Gastroesophageal sphincter (tissue), 3 donors: ENCODE data around the gene TIMMDC1.

ENCODE experiments used
- POLR2AphosphoS5 ChIP-seq: sonication (generic); formaldehyde crosslinking; IDR thresholded peaks from one replicate; pipeline ENCODE4 v1.6.1; 2017; ENCODE audit warnings: antibody characterized with exemption
- TF ChIP-seq, protein P1 (sequence below), 4 experiments: fragments of 200-600 bp in 2 of 4; fragments of 450-650 bp in 2 of 4; sonication (generic) in 1 of 4; IDR thresholded peaks; one replicate each; pipeline ENCODE4 v1.5.1; 2017 to 2019; ENCODE audit warnings: antibody characterized with exemption in 4 of 4, mild to moderate bottlenecking in 2 of 4, moderate library complexity in 2 of 4

DNA sequence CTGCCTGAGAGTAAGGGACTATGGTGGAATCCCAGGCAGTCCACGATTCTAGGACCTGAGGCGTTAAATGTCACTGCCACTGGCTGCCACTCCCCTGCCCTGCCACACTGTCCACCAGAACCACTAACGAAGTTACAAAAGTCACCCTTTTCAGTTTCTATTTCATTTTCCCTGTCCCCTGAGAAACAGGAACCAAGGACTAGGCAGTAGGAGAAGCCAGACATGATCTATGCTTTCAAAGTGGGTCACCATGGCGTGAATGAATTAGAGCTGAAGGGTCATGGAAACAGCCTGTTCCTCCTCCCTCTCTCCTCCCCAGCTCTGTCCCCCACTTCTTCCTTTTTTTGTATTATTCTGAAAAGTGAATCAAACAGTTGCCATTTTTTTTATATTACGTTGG is 71.9 kb downstream of the TIMMDC1 start:
- TF ChIP-seq, protein P1, sequence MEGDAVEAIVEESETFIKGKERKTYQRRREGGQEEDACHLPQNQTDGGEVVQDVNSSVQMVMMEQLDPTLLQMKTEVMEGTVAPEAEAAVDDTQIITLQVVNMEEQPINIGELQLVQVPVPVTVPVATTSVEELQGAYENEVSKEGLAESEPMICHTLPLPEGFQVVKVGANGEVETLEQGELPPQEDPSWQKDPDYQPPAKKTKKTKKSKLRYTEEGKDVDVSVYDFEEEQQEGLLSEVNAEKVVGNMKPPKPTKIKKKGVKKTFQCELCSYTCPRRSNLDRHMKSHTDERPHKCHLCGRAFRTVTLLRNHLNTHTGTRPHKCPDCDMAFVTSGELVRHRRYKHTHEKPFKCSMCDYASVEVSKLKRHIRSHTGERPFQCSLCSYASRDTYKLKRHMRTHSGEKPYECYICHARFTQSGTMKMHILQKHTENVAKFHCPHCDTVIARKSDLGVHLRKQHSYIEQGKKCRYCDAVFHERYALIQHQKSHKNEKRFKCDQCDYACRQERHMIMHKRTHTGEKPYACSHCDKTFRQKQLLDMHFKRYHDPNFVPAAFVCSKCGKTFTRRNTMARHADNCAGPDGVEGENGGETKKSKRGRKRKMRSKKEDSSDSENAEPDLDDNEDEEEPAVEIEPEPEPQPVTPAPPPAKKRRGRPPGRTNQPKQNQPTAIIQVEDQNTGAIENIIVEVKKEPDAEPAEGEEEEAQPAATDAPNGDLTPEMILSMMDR (IDR thresholded peaks at IDR 0.05), result no peak
- TF ChIP-seq POLR2AphosphoS5, result no peak
